ENCODE measurements around the gene C8A. TPM values are rescaled to one million over a fixed set of nuclear protein-coding genes. Genes with fewer than 3 reads are reported as not detected.

The C8A gene
- polyA plus RNA-seq, 1 donor (not counting 4 experiments of a cell fraction or from before 2014, with no cell fraction given): not detected

- TF ChIP-seq CTCF (optimal IDR thresholded peaks at IDR 0.05 in 1 of 3, IDR thresholded peaks at IDR 0.05 in 1 of 3, conservative IDR thresholded peaks at IDR 0.05 in 1 of 3; ENCODE audit: extremely low read depth in 1 of 3, insufficient read depth in 2 of 3, low read length in 3 of 3): no peak
- no peak for TF ChIP-seq EZH2 (IDR thresholded peaks at IDR 0.05; ENCODE audit: low read length)
- no peaks in the 10 kb centered on the region for H4K20me1 ChIP-seq (ENCODE audit: control insufficient read depth, extremely low read depth, insufficient read depth, low read length)
- H3K9me3 ChIP-seq (ENCODE audit: control insufficient read depth, low read depth, low read length): no peaks in the 10 kb centered on the region
- no peak overlapping the region for H2AFZ ChIP-seq (ENCODE audit: control insufficient read depth, low read length)
- H3K27ac ChIP-seq (ENCODE audit: control insufficient read depth, insufficient read depth, low read length): no peak overlapping the region
- H3K4me1 ChIP-seq (ENCODE audit: control insufficient read depth, extremely low read depth, insufficient read depth, low read length): peaks cover 21% of the 10 kb centered on the region
- H3K27me3 ChIP-seq (ENCODE audit: control insufficient read depth, extremely low read depth, insufficient read depth, low read length): no peaks in the 10 kb centered on the region
- H3K4me2 ChIP-seq (ENCODE audit: control insufficient read depth, extremely low read depth, insufficient read depth, low read depth, low read length): no peak overlapping the region
- no peak overlapping the region for H3K9ac ChIP-seq (ENCODE audit: control insufficient read depth, extremely low read depth, insufficient read depth, low read length)
- H3K4me3 ChIP-seq (ENCODE audit: control insufficient read depth in 2 of 3, extremely low read depth in 1 of 3, insufficient read depth in 2 of 3, low read depth in 1 of 3, low read length in 3 of 3): no peak overlapping the region
- no peak for FAIRE-seq
- DNase-seq (ENCODE audit: low read depth, low spot score): no peak
- H3K9me1 ChIP-seq (ENCODE audit: control insufficient read depth, extremely low read depth, insufficient read depth, low read length): no peaks in the 10 kb centered on the region
- no peaks in the 10 kb centered on the region for H3K36me3 ChIP-seq (ENCODE audit: control insufficient read depth in 2 of 2, extremely low read depth in 1 of 2, insufficient read depth in 2 of 2, low read length in 2 of 2)
- no peaks in the 10 kb centered on the region for H3K79me2 ChIP-seq (ENCODE audit: control insufficient read depth, insufficient read depth, low read length)
- dilution Hi-C loops (cut with MboI; ENCODE audit: extremely low pct_ligation_motif_present, low sequenced_read_pairs): no loop called here
These were observed 33.2 kb upstream of the C8A start for GRCh38 chr1:56821462-56821797.

- Histone ChIP-seq H3K9ac (ENCODE audit: control insufficient read depth, extremely low read depth, insufficient read depth, low read length) (no peak overlapping the region), H3K36me3 (ENCODE audit: control insufficient read depth in 2 of 2, extremely low read depth in 1 of 2, insufficient read depth in 2 of 2, low read length in 2 of 2) (no peaks in the 10 kb centered on the region), H2AFZ (ENCODE audit: control insufficient read depth, low read length) (no peak overlapping the region), H4K20me1 (ENCODE audit: control insufficient read depth, extremely low read depth, insufficient read depth, low read length) (no peaks in the 10 kb centered on the region), H3K9me1 (ENCODE audit: control insufficient read depth, extremely low read depth, insufficient read depth, low read length) (no peaks in the 10 kb centered on the region), H3K4me2 (ENCODE audit: control insufficient read depth, extremely low read depth, insufficient read depth, low read depth, low read length) (no peak overlapping the region), H3K27me3 (ENCODE audit: control insufficient read depth, extremely low read depth, insufficient read depth, low read length) (no peaks in the 10 kb centered on the region), H3K4me3 (ENCODE audit: control insufficient read depth in 2 of 3, extremely low read depth in 1 of 3, insufficient read depth in 2 of 3, low read depth in 1 of 3, low read length in 3 of 3) (no peak overlapping the region), H3K79me2 (ENCODE audit: control insufficient read depth, insufficient read depth, low read length) (no peaks in the 10 kb centered on the region), H3K27ac (ENCODE audit: control insufficient read depth, insufficient read depth, low read length) (no peak overlapping the region), H3K4me1 (ENCODE audit: control insufficient read depth, extremely low read depth, insufficient read depth, low read length) (peaks cover 7% of the 10 kb centered on the region), H3K9me3 (ENCODE audit: control insufficient read depth, low read depth, low read length) (no peaks in the 10 kb centered on the region)
- no peak for DNase-seq (ENCODE audit: low read depth, low spot score)
- dilution Hi-C loops (cut with MboI; ENCODE audit: extremely low pct_ligation_motif_present, low sequenced_read_pairs): no loop called here
- no peak for FAIRE-seq
- TF ChIP-seq EZH2 (IDR thresholded peaks at IDR 0.05; ENCODE audit: low read length) (no peak), CTCF (optimal IDR thresholded peaks at IDR 0.05 in 1 of 3, IDR thresholded peaks at IDR 0.05 in 1 of 3, conservative IDR thresholded peaks at IDR 0.05 in 1 of 3; ENCODE audit: extremely low read depth in 1 of 3, insufficient read depth in 2 of 3, low read length in 3 of 3) (no peak)
These were observed 30.3 kb upstream of the C8A start for GRCh38 chr1:56824271-56824670.

Measured in keratinocyte (primary cell).